Measurements from ENCODE around the gene FAM184B.

Gene FAM184B

GRCh38 chr4:17814140-17814539, 32.7 kb upstream of the FAM184B start:
- peaks cover 12 to 56% of the 10 kb centered on the region in 2 experiments for H3K36me3 ChIP-seq (ENCODE audit: control insufficient read depth in 2 of 2, insufficient read depth in 1 of 2, low read length in 2 of 2)
- no peak overlapping the region for H3K4me3 ChIP-seq (ENCODE audit: low read depth, low read length)
- H3K27ac ChIP-seq (ENCODE audit: extremely low read depth, low read depth, low read length) = no peak overlapping the region
- TF ChIP-seq, protein P1, sequence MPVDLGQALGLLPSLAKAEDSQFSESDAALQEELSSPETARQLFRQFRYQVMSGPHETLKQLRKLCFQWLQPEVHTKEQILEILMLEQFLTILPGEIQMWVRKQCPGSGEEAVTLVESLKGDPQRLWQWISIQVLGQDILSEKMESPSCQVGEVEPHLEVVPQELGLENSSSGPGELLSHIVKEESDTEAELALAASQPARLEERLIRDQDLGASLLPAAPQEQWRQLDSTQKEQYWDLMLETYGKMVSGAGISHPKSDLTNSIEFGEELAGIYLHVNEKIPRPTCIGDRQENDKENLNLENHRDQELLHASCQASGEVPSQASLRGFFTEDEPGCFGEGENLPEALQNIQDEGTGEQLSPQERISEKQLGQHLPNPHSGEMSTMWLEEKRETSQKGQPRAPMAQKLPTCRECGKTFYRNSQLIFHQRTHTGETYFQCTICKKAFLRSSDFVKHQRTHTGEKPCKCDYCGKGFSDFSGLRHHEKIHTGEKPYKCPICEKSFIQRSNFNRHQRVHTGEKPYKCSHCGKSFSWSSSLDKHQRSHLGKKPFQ (tag by site-specific recombination; IDR thresholded peaks at IDR 0.05) = no peak
- TF ChIP-seq ZNF354C (tag by site-specific recombination; IDR thresholded peaks at IDR 0.05; ENCODE audit: borderline replicate concordance, low read depth) (no peak), ZNF843 (tag by site-specific recombination; IDR thresholded peaks at IDR 0.05) (no peak), ZNF133 (tag by site-specific recombination; IDR thresholded peaks at IDR 0.05) (no peak), ZNF776 (tag by site-specific recombination; IDR thresholded peaks at IDR 0.05; ENCODE audit: borderline replicate concordance) (no peak), ZNF624 (tag by site-specific recombination; IDR thresholded peaks at IDR 0.05) (no peak), ZNF416 (tag by site-specific recombination; IDR thresholded peaks at IDR 0.05) (no peak), WT1 (tag by site-specific recombination; IDR thresholded peaks at IDR 0.05) (no peak), ELK4 (IDR thresholded peaks at IDR 0.05; ENCODE audit: borderline replicate concordance, low read depth, low read length) (no peak), PRDM1 (tag by site-specific recombination; IDR thresholded peaks at IDR 0.05) (no peak), SETDB1 (IDR thresholded peaks at IDR 0.05; ENCODE audit: insufficient read length, low read length) (no peak), ZNF311 (tag by site-specific recombination; IDR thresholded peaks at IDR 0.05; ENCODE audit: borderline replicate concordance) (no peak), ZNF701 (tag by site-specific recombination; IDR thresholded peaks at IDR 0.05) (no peak)
- TF ChIP-seq, protein P2, sequence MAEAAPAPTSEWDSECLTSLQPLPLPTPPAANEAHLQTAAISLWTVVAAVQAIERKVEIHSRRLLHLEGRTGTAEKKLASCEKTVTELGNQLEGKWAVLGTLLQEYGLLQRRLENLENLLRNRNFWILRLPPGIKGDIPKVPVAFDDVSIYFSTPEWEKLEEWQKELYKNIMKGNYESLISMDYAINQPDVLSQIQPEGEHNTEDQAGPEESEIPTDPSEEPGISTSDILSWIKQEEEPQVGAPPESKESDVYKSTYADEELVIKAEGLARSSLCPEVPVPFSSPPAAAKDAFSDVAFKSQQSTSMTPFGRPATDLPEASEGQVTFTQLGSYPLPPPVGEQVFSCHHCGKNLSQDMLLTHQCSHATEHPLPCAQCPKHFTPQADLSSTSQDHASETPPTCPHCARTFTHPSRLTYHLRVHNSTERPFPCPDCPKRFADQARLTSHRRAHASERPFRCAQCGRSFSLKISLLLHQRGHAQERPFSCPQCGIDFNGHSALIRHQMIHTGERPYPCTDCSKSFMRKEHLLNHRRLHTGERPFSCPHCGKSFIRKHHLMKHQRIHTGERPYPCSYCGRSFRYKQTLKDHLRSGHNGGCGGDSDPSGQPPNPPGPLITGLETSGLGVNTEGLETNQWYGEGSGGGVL (tag by site-specific recombination; IDR thresholded peaks at IDR 0.05) = no peak
- TF ChIP-seq, protein P3, sequence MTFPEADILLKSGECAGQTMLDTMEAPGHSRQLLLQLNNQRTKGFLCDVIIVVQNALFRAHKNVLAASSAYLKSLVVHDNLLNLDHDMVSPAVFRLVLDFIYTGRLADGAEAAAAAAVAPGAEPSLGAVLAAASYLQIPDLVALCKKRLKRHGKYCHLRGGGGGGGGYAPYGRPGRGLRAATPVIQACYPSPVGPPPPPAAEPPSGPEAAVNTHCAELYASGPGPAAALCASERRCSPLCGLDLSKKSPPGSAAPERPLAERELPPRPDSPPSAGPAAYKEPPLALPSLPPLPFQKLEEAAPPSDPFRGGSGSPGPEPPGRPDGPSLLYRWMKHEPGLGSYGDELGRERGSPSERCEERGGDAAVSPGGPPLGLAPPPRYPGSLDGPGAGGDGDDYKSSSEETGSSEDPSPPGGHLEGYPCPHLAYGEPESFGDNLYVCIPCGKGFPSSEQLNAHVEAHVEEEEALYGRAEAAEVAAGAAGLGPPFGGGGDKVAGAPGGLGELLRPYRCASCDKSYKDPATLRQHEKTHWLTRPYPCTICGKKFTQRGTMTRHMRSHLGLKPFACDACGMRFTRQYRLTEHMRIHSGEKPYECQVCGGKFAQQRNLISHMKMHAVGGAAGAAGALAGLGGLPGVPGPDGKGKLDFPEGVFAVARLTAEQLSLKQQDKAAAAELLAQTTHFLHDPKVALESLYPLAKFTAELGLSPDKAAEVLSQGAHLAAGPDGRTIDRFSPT (tag by site-specific recombination; IDR thresholded peaks at IDR 0.05) = no peak
- no peaks in the 10 kb centered on the region for H3K4me1 ChIP-seq (ENCODE audit: control insufficient read depth, insufficient read depth, low read length)
- ChIA-PET POLR2A (no interaction called here), CTCF (no interaction called here)
- no peaks in the 10 kb centered on the region for H3K9me3 ChIP-seq (ENCODE audit: control insufficient read depth, insufficient read depth, low read depth, low read length)

- no peaks in the 10 kb centered on the region for H3K9me3 ChIP-seq (ENCODE audit: control insufficient read depth, insufficient read depth, low read depth, low read length)
- ChIA-PET POLR2A (no interaction called here), CTCF (interaction anchor here (0.6 kb wide), 1 partner anchor 207 kb away, joined by 3 read pairs; no protein-coding TSS in a partner anchor)
- TF ChIP-seq, protein P4, sequence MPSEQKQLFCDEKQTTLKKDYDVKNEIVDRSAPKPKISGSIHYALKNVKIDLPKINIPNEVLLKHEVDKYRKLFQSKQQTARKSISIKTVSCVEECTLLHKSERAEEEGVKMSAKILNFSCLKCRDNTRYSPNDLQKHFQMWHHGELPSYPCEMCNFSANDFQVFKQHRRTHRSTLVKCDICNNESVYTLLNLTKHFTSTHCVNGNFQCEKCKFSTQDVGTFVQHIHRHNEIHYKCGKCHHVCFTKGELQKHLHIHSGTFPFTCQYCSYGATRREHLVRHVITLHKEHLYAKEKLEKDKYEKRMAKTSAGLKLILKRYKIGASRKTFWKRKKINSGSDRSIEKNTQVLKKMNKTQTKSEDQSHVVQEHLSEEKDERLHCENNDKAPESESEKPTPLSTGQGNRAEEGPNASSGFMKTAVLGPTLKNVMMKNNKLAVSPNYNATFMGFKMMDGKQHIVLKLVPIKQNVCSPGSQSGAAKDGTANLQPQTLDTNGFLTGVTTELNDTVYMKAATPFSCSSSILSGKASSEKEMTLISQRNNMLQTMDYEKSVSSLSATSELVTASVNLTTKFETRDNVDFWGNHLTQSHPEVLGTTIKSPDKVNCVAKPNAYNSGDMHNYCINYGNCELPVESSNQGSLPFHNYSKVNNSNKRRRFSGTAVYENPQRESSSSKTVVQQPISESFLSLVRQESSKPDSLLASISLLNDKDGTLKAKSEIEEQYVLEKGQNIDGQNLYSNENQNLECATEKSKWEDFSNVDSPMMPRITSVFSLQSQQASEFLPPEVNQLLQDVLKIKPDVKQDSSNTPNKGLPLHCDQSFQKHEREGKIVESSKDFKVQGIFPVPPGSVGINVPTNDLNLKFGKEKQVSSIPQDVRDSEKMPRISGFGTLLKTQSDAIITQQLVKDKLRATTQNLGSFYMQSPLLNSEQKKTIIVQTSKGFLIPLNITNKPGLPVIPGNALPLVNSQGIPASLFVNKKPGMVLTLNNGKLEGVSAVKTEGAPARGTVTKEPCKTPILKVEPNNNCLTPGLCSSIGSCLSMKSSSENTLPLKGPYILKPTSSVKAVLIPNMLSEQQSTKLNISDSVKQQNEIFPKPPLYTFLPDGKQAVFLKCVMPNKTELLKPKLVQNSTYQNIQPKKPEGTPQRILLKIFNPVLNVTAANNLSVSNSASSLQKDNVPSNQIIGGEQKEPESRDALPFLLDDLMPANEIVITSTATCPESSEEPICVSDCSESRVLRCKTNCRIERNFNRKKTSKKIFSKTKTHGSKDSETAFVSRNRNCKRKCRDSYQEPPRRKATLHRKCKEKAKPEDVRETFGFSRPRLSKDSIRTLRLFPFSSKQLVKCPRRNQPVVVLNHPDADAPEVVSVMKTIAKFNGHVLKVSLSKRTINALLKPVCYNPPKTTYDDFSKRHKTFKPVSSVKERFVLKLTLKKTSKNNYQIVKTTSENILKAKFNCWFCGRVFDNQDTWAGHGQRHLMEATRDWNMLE (tag by site-specific recombination; conservative IDR thresholded peaks at IDR 0.05; ENCODE audit: low read depth) = no peak
- no peak for TF ChIP-seq ZNF26 (tag by site-specific recombination; IDR thresholded peaks at IDR 0.05)
- TF ChIP-seq, protein P5, sequence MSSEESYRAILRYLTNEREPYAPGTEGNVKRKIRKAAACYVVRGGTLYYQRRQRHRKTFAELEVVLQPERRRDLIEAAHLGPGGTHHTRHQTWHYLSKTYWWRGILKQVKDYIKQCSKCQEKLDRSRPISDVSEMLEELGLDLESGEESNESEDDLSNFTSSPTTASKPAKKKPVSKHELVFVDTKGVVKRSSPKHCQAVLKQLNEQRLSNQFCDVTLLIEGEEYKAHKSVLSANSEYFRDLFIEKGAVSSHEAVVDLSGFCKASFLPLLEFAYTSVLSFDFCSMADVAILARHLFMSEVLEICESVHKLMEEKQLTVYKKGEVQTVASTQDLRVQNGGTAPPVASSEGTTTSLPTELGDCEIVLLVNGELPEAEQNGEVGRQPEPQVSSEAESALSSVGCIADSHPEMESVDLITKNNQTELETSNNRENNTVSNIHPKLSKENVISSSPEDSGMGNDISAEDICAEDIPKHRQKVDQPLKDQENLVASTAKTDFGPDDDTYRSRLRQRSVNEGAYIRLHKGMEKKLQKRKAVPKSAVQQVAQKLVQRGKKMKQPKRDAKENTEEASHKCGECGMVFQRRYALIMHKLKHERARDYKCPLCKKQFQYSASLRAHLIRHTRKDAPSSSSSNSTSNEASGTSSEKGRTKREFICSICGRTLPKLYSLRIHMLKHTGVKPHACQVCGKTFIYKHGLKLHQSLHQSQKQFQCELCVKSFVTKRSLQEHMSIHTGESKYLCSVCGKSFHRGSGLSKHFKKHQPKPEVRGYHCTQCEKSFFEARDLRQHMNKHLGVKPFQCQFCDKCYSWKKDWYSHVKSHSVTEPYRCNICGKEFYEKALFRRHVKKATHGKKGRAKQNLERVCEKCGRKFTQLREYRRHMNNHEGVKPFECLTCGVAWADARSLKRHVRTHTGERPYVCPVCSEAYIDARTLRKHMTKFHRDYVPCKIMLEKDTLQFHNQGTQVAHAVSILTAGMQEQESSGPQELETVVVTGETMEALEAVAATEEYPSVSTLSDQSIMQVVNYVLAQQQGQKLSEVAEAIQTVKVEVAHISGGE (tag by site-specific recombination; conservative IDR thresholded peaks at IDR 0.05; ENCODE audit: low read depth) = no peak
- H3K4me1 ChIP-seq (ENCODE audit: control insufficient read depth, insufficient read depth, low read length) = no peaks in the 10 kb centered on the region
- H3K36me3 ChIP-seq (ENCODE audit: control insufficient read depth in 2 of 2, insufficient read depth in 1 of 2, low read length in 2 of 2) = peaks cover 9 to 48% of the 10 kb centered on the region in 2 experiments; a peak in 2 of 3 replicates
- H3K27ac ChIP-seq (ENCODE audit: extremely low read depth, low read depth, low read length) = no peak overlapping the region
- H3K4me3 ChIP-seq (ENCODE audit: low read depth, low read length) = peak overlapping the region; percentile 91
These were observed 31.4 kb upstream of the FAM184B start for GRCh38 chr4:17812801-17813200.
